DOHH2 (cell line): ENCODE data around the gene FAM151B.

ENCODE experiments used
- CTCF ChIP-seq: fragments of 200-600 bp; sonication (generic); IDR thresholded peaks from one replicate; pipeline ENCODE4 v1.5.1; 2014; ENCODE audit warnings: antibody characterized with exemption, mild to moderate bottlenecking, low read depth, low read length; ENCODE audit not compliant: poor library complexity, severe bottlenecking
- EZH2phosphoT487 ChIP-seq: fragments of 200-600 bp; sonication (generic); IDR thresholded peaks from 2 replicates; pipeline ENCODE4 v1.6.1; 2017; ENCODE audit warnings: borderline replicate concordance, mild to moderate bottlenecking, antibody characterized with exemption, low read length, moderate library complexity, mixed read lengths

GRCh38 chr5:80573062-80573461 is 85.2 kb downstream of the FAM151B start:
- no peak for TF ChIP-seq CTCF
- TF ChIP-seq EZH2phosphoT487 = no peak
